ENCODE results near the gene KIF6. TPM values are rescaled to one million over a fixed set of nuclear protein-coding genes. Genes with fewer than 3 reads are reported as not detected.

Gene KIF6
- total and polyA plus RNA-seq, 8 donors, result 0.19 to 1.0 (median 0.44) TPM

DNA sequence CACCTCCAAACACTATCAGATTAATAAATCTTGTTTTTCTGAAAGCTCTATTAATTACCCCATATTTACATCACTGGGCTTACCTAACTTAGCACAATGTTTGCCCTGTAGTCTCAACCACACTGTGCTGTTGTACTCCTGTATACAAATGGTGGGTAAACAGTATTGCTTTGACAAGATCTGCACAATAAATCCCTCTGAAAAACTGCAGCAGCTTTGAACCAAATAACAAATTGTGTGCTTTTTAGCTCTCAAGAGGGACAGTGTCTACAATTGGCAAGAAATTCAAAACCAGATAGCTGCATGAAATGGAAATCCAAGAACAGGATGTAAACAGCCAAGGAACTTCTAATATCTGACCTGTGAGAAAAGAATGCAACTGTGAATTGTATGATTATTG, 10.4 kb downstream of the KIF6 start:
- FAIRE-seq (no peak), DNase-seq (no peak), ATAC-seq (no peak)
- Histone ChIP-seq H3K36me3 (no peaks in the 10 kb centered on the region), H3K4me3 (no peak overlapping the region), H3K9me3 (no peaks in the 10 kb centered on the region), H3K27ac (no peak overlapping the region), H3K27me3 (no peaks in the 10 kb centered on the region), H3K4me1 (no peaks in the 10 kb centered on the region)
- TF ChIP-seq, protein P1, sequence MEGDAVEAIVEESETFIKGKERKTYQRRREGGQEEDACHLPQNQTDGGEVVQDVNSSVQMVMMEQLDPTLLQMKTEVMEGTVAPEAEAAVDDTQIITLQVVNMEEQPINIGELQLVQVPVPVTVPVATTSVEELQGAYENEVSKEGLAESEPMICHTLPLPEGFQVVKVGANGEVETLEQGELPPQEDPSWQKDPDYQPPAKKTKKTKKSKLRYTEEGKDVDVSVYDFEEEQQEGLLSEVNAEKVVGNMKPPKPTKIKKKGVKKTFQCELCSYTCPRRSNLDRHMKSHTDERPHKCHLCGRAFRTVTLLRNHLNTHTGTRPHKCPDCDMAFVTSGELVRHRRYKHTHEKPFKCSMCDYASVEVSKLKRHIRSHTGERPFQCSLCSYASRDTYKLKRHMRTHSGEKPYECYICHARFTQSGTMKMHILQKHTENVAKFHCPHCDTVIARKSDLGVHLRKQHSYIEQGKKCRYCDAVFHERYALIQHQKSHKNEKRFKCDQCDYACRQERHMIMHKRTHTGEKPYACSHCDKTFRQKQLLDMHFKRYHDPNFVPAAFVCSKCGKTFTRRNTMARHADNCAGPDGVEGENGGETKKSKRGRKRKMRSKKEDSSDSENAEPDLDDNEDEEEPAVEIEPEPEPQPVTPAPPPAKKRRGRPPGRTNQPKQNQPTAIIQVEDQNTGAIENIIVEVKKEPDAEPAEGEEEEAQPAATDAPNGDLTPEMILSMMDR (IDR thresholded peaks at IDR 0.05), result no peak
- intact Hi-C loops (cut with DNase I), result no loop called here

DNA sequence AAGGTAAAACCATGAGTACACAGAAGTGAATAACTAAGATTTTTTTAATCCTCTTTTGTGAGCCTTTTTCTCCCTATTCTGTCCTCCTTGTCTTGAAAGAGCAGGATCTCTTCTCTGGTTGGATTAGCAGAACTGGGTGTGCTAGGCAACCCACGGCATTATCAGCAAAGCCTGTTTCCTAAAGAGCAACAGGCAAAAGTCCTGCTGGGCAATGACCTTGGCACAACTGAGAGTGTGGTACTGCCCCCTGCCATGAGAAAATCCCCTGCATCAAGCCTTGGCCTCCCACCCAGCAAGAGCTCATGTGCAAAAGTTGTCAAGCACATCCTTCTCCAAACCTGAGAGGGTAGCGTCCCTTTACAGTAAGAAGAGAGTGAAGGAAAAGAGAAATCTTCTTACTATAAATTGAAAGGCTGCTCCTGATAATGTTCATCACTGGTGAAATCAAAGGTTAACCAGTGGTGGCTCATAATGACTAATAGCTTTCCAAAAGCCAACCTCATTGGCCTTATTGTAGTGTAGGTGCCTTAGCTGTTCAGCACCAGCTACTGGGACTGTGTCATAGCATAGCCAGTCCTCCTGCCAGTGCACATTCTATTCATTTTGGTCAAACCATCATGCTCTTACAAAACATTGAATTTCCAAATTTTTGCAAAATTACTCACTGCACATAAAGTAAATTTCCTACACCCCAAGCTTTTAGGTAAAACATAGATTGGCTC, 17.1 kb downstream of the KIF6 start:
- ATAC-seq (no peak), FAIRE-seq (no peak), DNase-seq (no peak)
- intact Hi-C loops (cut with DNase I), result no loop called here
- H3K36me3 ChIP-seq, result no peaks in the 10 kb centered on the region
- no peaks in the 10 kb centered on the region for H3K9me3 ChIP-seq
- H3K4me3 ChIP-seq, result no peak overlapping the region
- no peaks in the 10 kb centered on the region for H3K4me1 ChIP-seq
- WGBS, 2 donors, result 66 to 76% methylated on average over 2 of the region's 2 CpGs
- no peak overlapping the region for H3K27ac ChIP-seq
- no peaks in the 10 kb centered on the region for H3K27me3 ChIP-seq
- TF ChIP-seq, protein P1 (IDR thresholded peaks at IDR 0.05), result no peak

GRCh38 chr6:39706819-39707335, 18.3 kb downstream of the KIF6 start:
- WGBS, 2 donors, result 65 to 68% methylated on average over 3 of the region's 3 CpGs
- Histone ChIP-seq H3K27me3 (no peaks in the 10 kb centered on the region), H3K4me1 (no peaks in the 10 kb centered on the region), H3K4me3 (no peak overlapping the region), H3K27ac (no peak overlapping the region), H3K9me3 (no peaks in the 10 kb centered on the region), H3K36me3 (no peaks in the 10 kb centered on the region)
- FAIRE-seq (no peak), DNase-seq (no peak), ATAC-seq (no peak)
- intact Hi-C loops (cut with DNase I), result no loop called here
- TF ChIP-seq, protein P1 (IDR thresholded peaks at IDR 0.05), result no peak

- intact Hi-C loops (cut with DNase I), result no loop called here
- Histone ChIP-seq H3K4me1 (no peaks in the 10 kb centered on the region), H3K27ac (no peak overlapping the region), H3K9me3 (no peaks in the 10 kb centered on the region), H3K4me3 (no peak overlapping the region), H3K36me3 (no peaks in the 10 kb centered on the region), H3K27me3 (no peaks in the 10 kb centered on the region)
- FAIRE-seq (no peak), DNase-seq (no peak), ATAC-seq (peak; percentile 48 to 82 (median 66))
- WGBS, 2 donors, result 24 to 28% methylated on average over 4 of the region's 4 CpGs
- TF ChIP-seq, protein P1 (IDR thresholded peaks at IDR 0.05), result no peak
Observed at GRCh38 chr6:39702265-39702664, 22.9 kb downstream of the KIF6 start.

DNA sequence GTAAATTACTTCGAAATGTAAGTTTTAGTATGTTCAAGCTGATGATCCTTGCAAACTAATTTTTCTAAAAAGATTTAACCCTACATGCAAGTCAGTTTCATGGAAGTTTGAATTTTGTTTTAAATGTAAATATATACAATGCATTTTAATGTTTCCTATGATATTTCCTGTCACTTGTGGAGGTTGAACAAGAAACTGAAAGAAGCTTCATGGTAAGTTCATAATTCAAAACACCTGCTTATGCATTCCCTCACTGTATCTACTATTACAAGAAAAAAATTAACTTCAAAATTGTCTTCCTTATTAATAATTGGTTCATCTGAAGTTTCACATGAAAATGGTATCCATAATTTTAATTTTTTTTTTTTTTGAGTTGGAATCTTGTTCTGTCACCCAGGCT, 24.8 kb downstream of the KIF6 start:
- FAIRE-seq, result peak; percentile 9

More for the DNA sequence above, 24.8 kb downstream of the KIF6 start:
- no peak overlapping the region for H3K27ac ChIP-seq
- H3K4me3 ChIP-seq, result no peak overlapping the region
- no peak for DNase-seq
- TF ChIP-seq, protein P1 (IDR thresholded peaks at IDR 0.05), result no peak
- no peaks in the 10 kb centered on the region for H3K4me1 ChIP-seq
- H3K27me3 ChIP-seq, result no peaks in the 10 kb centered on the region
- intact Hi-C loops (cut with DNase I), result no loop called here
- WGBS, 2 donors, result 37 to 89% methylated on average over 1 of the region's 1 CpG
- H3K9me3 ChIP-seq, result no peaks in the 10 kb centered on the region
- ATAC-seq, result no peak
- H3K36me3 ChIP-seq, result no peaks in the 10 kb centered on the region
